K562 (cell line): ENCODE data around the gene NEMF. TPM values are rescaled to one million over a fixed set of nuclear protein-coding genes. Genes with fewer than 3 reads are reported as not detected.

Experiments
- EHMT2 ChIP-seq: fragments of 450-650 bp; IDR thresholded peaks from 2 replicates; pipeline ENCODE4 v1.6.1; 2018; ENCODE audit warnings: antibody characterized with exemption
- ELF1 ChIP-seq: fragments of 200-800 bp; sonication (Bioruptor generic); IDR thresholded peaks from 2 replicates; pipeline ENCODE4 v1.6.1; 2016; ENCODE audit warnings: missing genetic modification characterization, missing compliant biosample characterization
- ETS2 ChIP-seq: IDR thresholded peaks from 2 replicates; pipeline ENCODE4 v1.6.1; 2016; ENCODE audit warnings: borderline replicate concordance, missing genetic modification characterization, mild to moderate bottlenecking, moderate library complexity, missing compliant biosample characterization; ENCODE audit not compliant: poor library complexity, severe bottlenecking
- FOXJ2 ChIP-seq: fragments of 200-800 bp; sonication (Bioruptor generic); IDR thresholded peaks from 2 replicates; pipeline ENCODE4 v1.6.1; 2016; ENCODE audit warnings: missing genetic modification characterization, missing compliant biosample characterization
- HDGF ChIP-seq: fragments of 450-650 bp; IDR thresholded peaks from 2 replicates; pipeline ENCODE4 v1.6.1; 2016
- MAZ ChIP-seq, 2 experiments: fragments of 450-650 bp in 1 of 2; sonication (generic) in 1 of 2; formaldehyde crosslinking; IDR thresholded peaks in 1 of 2; conservative IDR thresholded peaks in 1 of 2; 2 replicates each; pipeline versions ENCODE4 v1.4.0 to v1.5.0; 2020; ENCODE audit warnings: mild to moderate bottlenecking in 1 of 2, missing genetic modification reagents in 1 of 2
- MEIS2 ChIP-seq: fragments of 450-650 bp; IDR thresholded peaks from 2 replicates; pipeline ENCODE4 v1.6.1; 2014; ENCODE audit warnings: mild to moderate bottlenecking; ENCODE audit not compliant: partially characterized antibody
- NBN ChIP-seq: fragments of 450-650 bp; IDR thresholded peaks from 2 replicates; pipeline ENCODE4 v1.6.1; 2016; ENCODE audit warnings: low read depth, mild to moderate bottlenecking
- PHF8 ChIP-seq: fragments of 200-600 bp; sonication (generic); IDR thresholded peaks from 2 replicates; pipeline ENCODE4 v1.6.1; 2012; ENCODE audit warnings: mixed run types, mild to moderate bottlenecking, inconsistent platforms, low read length, moderate library complexity, borderline replicate concordance
- RBM34 ChIP-seq: fragments of 200-400 bp; formaldehyde crosslinking; IDR thresholded peaks from 2 replicates; pipeline ENCODE4 v1.6.1; 2018; ENCODE audit warnings: low read length, borderline replicate concordance; ENCODE audit not compliant: insufficient read depth
- RCOR1 ChIP-seq, 2 experiments: IDR thresholded peaks; 2 replicates each; pipeline ENCODE4 v1.6.1; 2012; ENCODE audit warnings: low read depth in 2 of 2, low read length in 2 of 2, borderline replicate concordance in 1 of 2, improper control_type of control experiment in 1 of 2
- SRSF3 ChIP-seq: fragments of 200-400 bp; formaldehyde crosslinking; IDR thresholded peaks from 2 replicates; pipeline ENCODE4 v1.6.1; 2016; ENCODE audit warnings: mild to moderate bottlenecking, low read length, moderate library complexity; ENCODE audit not compliant: insufficient read depth
- TGIF2 ChIP-seq: sonication (generic); formaldehyde crosslinking; IDR thresholded peaks from 2 replicates; pipeline ENCODE4 v1.8.1; 2022; ENCODE audit warnings: mild to moderate bottlenecking, missing genetic modification reagents, moderate library complexity
- ZKSCAN1 ChIP-seq: fragments of 150-350 bp; IDR thresholded peaks from 2 replicates; pipeline ENCODE4 v1.6.1; 2016; ENCODE audit warnings: low read depth, low read length
- ZNF740 ChIP-seq, 3 experiments: fragments of 200-800 bp in 1 of 3; sonication (Bioruptor generic) in 1 of 3; sonication (generic) in 1 of 3; formaldehyde crosslinking in 1 of 3; IDR thresholded peaks; 2 replicates each; pipeline versions ENCODE4 v1.6.1 to v1.8.0; 2016 to 2022; ENCODE audit warnings: mild to moderate bottlenecking in 2 of 3, missing compliant biosample characterization in 2 of 3, missing genetic modification characterization in 2 of 3, missing genetic modification reagents in 1 of 3
- polyA plus RNA-seq, 8 experiments: library from polyadenylated mRNA; depleted of rRNA in 4 of 8; stranded (reverse) in 5 of 8; unstranded in 3 of 8; fragments of >200 nt; fragmentation: Nextera tagmentation in 2 of 8; fragmentation: Illumina TruSeq in 1 of 8; extraction: Ambion mirVana in 2 of 8; extraction: Trizol in 1 of 8; gene quantifications; 2 replicates each; pipeline versions ENCODE4 v1.2.1 to v1.2.3, GENCODE V29; 2011 to 2014; ENCODE audit warnings: inconsistent platforms in 1 of 8, missing spikeins in 1 of 8
- total RNA-seq, 7 experiments: library from RNA; depleted of rRNA in 6 of 7; stranded (reverse); fragments of >200 nt in 6 of 7; fragmentation: Illumina TruSeq in 2 of 7; extraction: Trizol in 2 of 7; gene quantifications; 2 replicates each; pipeline versions ENCODE4 v1.2.1 to v1.2.3, GENCODE V29; 2011 to 2021; ENCODE audit warnings: low replicate concordance in 1 of 7
- TF ChIP-seq, protein P1 (sequence below): fragments of 450-650 bp; formaldehyde crosslinking; conservative IDR thresholded peaks from 2 replicates; pipeline ENCODE4 v1.4.0; 2022; ENCODE audit warnings: mild to moderate bottlenecking, missing genetic modification characterization
- TF ChIP-seq, protein P2 (sequence below): fragments of 450-650 bp; IDR thresholded peaks from 2 replicates; pipeline ENCODE4 v1.6.1; 2017; ENCODE audit warnings: antibody characterized with exemption, mild to moderate bottlenecking
- TF ChIP-seq, protein P3 (sequence below): sonication (generic); formaldehyde crosslinking; IDR thresholded peaks from 2 replicates; pipeline ENCODE4 v1.8.1; 2023; ENCODE audit warnings: mild to moderate bottlenecking, missing genetic modification reagents, moderate library complexity

The NEMF gene
- total and polyA plus RNA-seq, 9 of the 15 experiments (the other 6 are each of a cell fraction or from before 2014, with no cell fraction given): 38.8 to 94.4 (median 61.0) TPM

- TF ChIP-seq, protein P1, sequence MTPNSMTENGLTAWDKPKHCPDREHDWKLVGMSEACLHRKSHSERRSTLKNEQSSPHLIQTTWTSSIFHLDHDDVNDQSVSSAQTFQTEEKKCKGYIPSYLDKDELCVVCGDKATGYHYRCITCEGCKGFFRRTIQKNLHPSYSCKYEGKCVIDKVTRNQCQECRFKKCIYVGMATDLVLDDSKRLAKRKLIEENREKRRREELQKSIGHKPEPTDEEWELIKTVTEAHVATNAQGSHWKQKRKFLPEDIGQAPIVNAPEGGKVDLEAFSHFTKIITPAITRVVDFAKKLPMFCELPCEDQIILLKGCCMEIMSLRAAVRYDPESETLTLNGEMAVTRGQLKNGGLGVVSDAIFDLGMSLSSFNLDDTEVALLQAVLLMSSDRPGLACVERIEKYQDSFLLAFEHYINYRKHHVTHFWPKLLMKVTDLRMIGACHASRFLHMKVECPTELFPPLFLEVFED (CRISPR knock-in tag): no peak
- no peak for TF ChIP-seq RBM34
- TF ChIP-seq HDGF: no peak
- peak; percentile 48; the same call in 1 of the 2 replicates for TF ChIP-seq ZKSCAN1
- no peak for TF ChIP-seq ZNF740 (CRISPR knock-in tag; IDR thresholded peaks at IDR 0.05)
- no peak for TF ChIP-seq ZNF740 (tag; IDR thresholded peaks at IDR 0.05)
- no peak for TF ChIP-seq EHMT2
- peak; percentile 59; the same call in 1 of the 2 replicates for TF ChIP-seq PHF8
- TF ChIP-seq SRSF3: no peak
- peak; percentile 37; the same call in 1 of the 2 replicates for TF ChIP-seq NBN
- TF ChIP-seq ELF1 (tag): no peak
- TF ChIP-seq MEIS2: no peak
- peak in 1 of 2 experiments; percentile 46; a peak in 2 of 4 replicates for TF ChIP-seq RCOR1 (IDR thresholded peaks at IDR 0.05; ENCODE audit: borderline replicate concordance in 1 of 2, low read depth in 2 of 2, low read length in 2 of 2)
- peak; percentile 36 to 61; a peak in 3 of 4 replicates for TF ChIP-seq MAZ (CRISPR knock-in tag; conservative IDR thresholded peaks at IDR 0.05 in 1 of 2, IDR thresholded peaks at IDR 0.05 in 1 of 2)
- TF ChIP-seq, protein P2, sequence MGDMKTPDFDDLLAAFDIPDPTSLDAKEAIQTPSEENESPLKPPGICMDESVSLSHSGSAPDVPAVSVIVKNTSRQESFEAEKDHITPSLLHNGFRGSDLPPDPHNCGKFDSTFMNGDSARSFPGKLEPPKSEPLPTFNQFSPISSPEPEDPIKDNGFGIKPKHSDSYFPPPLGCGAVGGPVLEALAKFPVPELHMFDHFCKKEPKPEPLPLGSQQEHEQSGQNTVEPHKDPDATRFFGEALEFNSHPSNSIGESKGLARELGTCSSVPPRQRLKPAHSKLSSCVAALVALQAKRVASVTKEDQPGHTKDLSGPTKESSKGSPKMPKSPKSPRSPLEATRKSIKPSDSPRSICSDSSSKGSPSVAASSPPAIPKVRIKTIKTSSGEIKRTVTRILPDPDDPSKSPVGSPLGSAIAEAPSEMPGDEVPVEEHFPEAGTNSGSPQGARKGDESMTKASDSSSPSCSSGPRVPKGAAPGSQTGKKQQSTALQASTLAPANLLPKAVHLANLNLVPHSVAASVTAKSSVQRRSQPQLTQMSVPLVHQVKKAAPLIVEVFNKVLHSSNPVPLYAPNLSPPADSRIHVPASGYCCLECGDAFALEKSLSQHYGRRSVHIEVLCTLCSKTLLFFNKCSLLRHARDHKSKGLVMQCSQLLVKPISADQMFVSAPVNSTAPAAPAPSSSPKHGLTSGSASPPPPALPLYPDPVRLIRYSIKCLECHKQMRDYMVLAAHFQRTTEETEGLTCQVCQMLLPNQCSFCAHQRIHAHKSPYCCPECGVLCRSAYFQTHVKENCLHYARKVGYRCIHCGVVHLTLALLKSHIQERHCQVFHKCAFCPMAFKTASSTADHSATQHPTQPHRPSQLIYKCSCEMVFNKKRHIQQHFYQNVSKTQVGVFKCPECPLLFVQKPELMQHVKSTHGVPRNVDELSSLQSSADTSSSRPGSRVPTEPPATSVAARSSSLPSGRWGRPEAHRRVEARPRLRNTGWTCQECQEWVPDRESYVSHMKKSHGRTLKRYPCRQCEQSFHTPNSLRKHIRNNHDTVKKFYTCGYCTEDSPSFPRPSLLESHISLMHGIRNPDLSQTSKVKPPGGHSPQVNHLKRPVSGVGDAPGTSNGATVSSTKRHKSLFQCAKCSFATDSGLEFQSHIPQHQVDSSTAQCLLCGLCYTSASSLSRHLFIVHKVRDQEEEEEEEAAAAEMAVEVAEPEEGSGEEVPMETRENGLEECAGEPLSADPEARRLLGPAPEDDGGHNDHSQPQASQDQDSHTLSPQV: no peak
- no peak for TF ChIP-seq ETS2 (tag)
- TF ChIP-seq, protein P3, sequence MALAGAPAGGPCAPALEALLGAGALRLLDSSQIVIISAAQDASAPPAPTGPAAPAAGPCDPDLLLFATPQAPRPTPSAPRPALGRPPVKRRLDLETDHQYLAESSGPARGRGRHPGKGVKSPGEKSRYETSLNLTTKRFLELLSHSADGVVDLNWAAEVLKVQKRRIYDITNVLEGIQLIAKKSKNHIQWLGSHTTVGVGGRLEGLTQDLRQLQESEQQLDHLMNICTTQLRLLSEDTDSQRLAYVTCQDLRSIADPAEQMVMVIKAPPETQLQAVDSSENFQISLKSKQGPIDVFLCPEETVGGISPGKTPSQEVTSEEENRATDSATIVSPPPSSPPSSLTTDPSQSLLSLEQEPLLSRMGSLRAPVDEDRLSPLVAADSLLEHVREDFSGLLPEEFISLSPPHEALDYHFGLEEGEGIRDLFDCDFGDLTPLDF (CRISPR knock-in tag): no peak
- TF ChIP-seq TGIF2: no peak
- TF ChIP-seq FOXJ2 (tag): no peak
Measured at GRCh38 chr14:49867831-49868719, 15.5 kb upstream of the NEMF start (continued).
